K562 (cell line): Measurements from ENCODE around the gene RNF43. TPM values are rescaled to one million over a fixed set of nuclear protein-coding genes. Genes with fewer than 3 reads are reported as not detected.

Source experiments
- ARID2 ChIP-seq: fragments of 450-650 bp; IDR thresholded peaks from 2 replicates; pipeline ENCODE4 v1.6.1; 2017; ENCODE audit warnings: antibody characterized with exemption, mild to moderate bottlenecking
- BHLHE40 ChIP-seq: IDR thresholded peaks from 2 replicates; pipeline ENCODE4 v1.6.1; 2011; ENCODE audit warnings: low read length, improper control_type of control experiment
- CBX8 ChIP-seq: fragments of 200-600 bp; sonication (generic); IDR thresholded peaks from 2 replicates; pipeline ENCODE4 v1.6.1; 2012; ENCODE audit warnings: borderline replicate concordance, mixed run types, low read depth, mild to moderate bottlenecking, moderate library complexity, mixed read lengths, low read length, control low read depth, inconsistent platforms; ENCODE audit not compliant: poor library complexity, severe bottlenecking; ENCODE audit errors: extremely low read depth
- CHD2 ChIP-seq: IDR thresholded peaks from 2 replicates; pipeline ENCODE4 v1.6.1; 2011; ENCODE audit warnings: low read depth, low read length
- CXXC5 ChIP-seq: fragments of 250-450 bp; sonication (Bioruptor Pico); IDR thresholded peaks from 2 replicates; pipeline ENCODE4 v1.8.0; 2022; ENCODE audit warnings: inconsistent platforms, mild to moderate bottlenecking, moderate library complexity
- ETS1 ChIP-seq: conservative IDR thresholded peaks from 2 replicates; pipeline ENCODE4 v1.6.1; 2011; ENCODE audit warnings: low read depth, mild to moderate bottlenecking, low read length; ENCODE audit not compliant: control insufficient read depth
- HMBOX1 ChIP-seq: sonication (generic); IDR thresholded peaks from 2 replicates; pipeline ENCODE4 v1.6.1; 2016
- NEUROD1 ChIP-seq: fragments of 150-350 bp; IDR thresholded peaks from 2 replicates; pipeline ENCODE4 v1.6.1; 2014; ENCODE audit warnings: borderline replicate concordance, low read length, low read depth; ENCODE audit not compliant: partially characterized antibody
- REST ChIP-seq, 2 experiments: fragments of 450-650 bp; formaldehyde crosslinking in 1 of 2; IDR thresholded peaks; 2 replicates each; pipeline versions ENCODE4 v1.4.0 to v1.6.1; 2014 to 2020; ENCODE audit warnings: mild to moderate bottlenecking in 2 of 2, borderline replicate concordance in 1 of 2, low read depth in 1 of 2
- SMAD4 ChIP-seq: fragments of 250-450 bp; sonication (Bioruptor Pico); conservative IDR thresholded peaks from 2 replicates; pipeline ENCODE4 v1.8.0; 2021; ENCODE audit warnings: inconsistent platforms, mild to moderate bottlenecking, moderate library complexity
- SNAPC5 ChIP-seq: fragments of 250-450 bp; sonication (Bioruptor Pico); IDR thresholded peaks from 2 replicates; pipeline ENCODE4 v1.8.0; 2021; ENCODE audit warnings: moderate library complexity, mild to moderate bottlenecking, inconsistent platforms
- ZNF263 ChIP-seq: sonication (generic); formaldehyde crosslinking; IDR thresholded peaks from 2 replicates; pipeline ENCODE4 v1.8.0; 2022; ENCODE audit warnings: mild to moderate bottlenecking, missing genetic modification reagents, borderline replicate concordance
- ZNF740 ChIP-seq, 3 experiments: fragments of 200-800 bp in 1 of 3; sonication (Bioruptor generic) in 1 of 3; sonication (generic) in 1 of 3; formaldehyde crosslinking in 1 of 3; IDR thresholded peaks; 2 replicates each; pipeline versions ENCODE4 v1.6.1 to v1.8.0; 2016 to 2022; ENCODE audit warnings: mild to moderate bottlenecking in 2 of 3, missing compliant biosample characterization in 2 of 3, missing genetic modification characterization in 2 of 3, missing genetic modification reagents in 1 of 3
- polyA plus RNA-seq, 8 experiments: library from polyadenylated mRNA; depleted of rRNA in 4 of 8; stranded (reverse) in 5 of 8; unstranded in 3 of 8; fragments of >200 nt; fragmentation: Nextera tagmentation in 2 of 8; fragmentation: Illumina TruSeq in 1 of 8; extraction: Ambion mirVana in 2 of 8; extraction: Trizol in 1 of 8; gene quantifications; 2 replicates each; pipeline versions ENCODE4 v1.2.1 to v1.2.3, GENCODE V29; 2011 to 2014; ENCODE audit warnings: inconsistent platforms in 1 of 8, missing spikeins in 1 of 8
- total RNA-seq, 7 experiments: library from RNA; depleted of rRNA in 6 of 7; stranded (reverse); fragments of >200 nt in 6 of 7; fragmentation: Illumina TruSeq in 2 of 7; extraction: Trizol in 2 of 7; gene quantifications; 2 replicates each; pipeline versions ENCODE4 v1.2.1 to v1.2.3, GENCODE V29; 2011 to 2021; ENCODE audit warnings: low replicate concordance in 1 of 7

Gene RNF43
- total and polyA plus RNA-seq, 9 of the 15 experiments (the other 6 are each of a cell fraction or from before 2014, with no cell fraction given) = 0.29 to 2.7 (median 1.4) TPM

GRCh38 chr17:58417300-58418092, at the start of gene RNF43 (continued):
- TF ChIP-seq REST (IDR thresholded peaks at IDR 0.05; ENCODE audit: borderline replicate concordance) (peak; percentile 90), REST (CRISPR knock-in tag; IDR thresholded peaks at IDR 0.05; ENCODE audit: low read depth) (no peak), ETS1 (no peak), CBX8 (no peak), HMBOX1 (peak; percentile 95), SNAPC5 (CRISPR knock-in tag) (no peak), NEUROD1 (peak; percentile 29), SMAD4 (0 out of 2 replicates have a peak, but pooled peaks have one; percentile 31), ZNF263 (CRISPR knock-in tag) (peak; percentile 96), CXXC5 (CRISPR knock-in tag) (peak; percentile 37; the same call in 1 of the 2 replicates), CHD2 (peak; percentile 50; the same call in 1 of the 2 replicates), ARID2 (peak; percentile 87; the same call in 1 of the 2 replicates), BHLHE40 (peak; percentile 64), ZNF740 (CRISPR knock-in tag; IDR thresholded peaks at IDR 0.05) (peak; percentile 90), ZNF740 (tag; IDR thresholded peaks at IDR 0.05) (peak in 1 of 2 experiments; percentile 48; a peak in 1 of 4 replicates)
